ENCODE data around the gene SMPD3.

SMPD3 gene

DNA sequence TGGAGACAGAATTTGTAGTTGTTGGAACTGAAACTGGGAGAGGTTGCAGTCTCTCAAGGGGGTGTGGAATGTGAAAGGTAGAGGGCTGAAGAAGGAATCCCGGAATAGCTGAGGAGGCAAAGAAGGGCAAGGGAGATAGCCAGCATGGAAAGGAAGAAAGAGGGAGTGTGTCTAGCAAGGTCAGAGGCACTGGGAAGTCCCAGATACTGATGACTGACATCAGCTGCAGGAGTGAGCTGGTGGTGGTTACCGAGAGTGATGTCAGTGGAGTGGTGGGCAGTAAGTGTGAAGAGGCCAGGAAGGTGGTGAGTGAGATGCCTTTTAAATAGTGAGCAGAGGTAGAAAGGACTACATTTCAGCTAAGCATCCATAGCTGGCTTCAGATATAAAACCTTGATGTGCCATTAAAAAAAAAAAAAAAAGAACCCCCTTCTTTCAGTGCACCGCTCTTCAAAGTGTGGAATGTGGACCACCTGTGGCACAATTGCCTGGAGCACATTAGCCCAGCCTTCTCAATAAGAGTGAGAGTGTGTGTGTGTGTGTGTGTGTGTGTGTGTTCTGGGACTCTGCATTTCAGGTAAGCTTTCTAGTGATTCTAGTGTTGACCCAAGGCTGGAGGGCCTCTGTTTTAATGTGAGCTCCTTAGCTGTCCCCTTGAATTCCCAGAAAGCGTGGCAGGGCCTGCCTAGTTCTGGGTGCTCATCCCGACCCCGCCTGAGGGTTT lies 129.0 kb downstream of the SMPD3 start:
- DNase-seq: peak; percentile 71

DNA sequence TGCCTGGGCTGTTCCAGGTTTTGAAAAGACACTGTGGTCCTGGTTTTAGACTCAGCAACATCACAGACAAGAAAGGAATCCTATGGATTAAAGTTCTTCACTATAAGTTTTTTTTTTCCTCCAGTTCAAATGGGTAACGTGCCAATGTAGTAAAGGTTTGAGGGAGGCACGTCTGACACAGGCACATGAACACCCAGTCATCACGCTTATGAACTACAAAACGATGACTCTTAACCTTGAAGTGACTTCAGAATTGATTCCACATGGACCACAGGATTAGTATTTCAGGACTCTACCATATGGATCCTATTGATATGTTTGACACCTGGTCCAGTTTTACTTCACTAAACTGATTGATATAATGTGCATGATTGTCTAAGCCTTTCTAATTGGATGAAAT lies 135.2 kb downstream of the SMPD3 start:
- DNase-seq: no peak

DNA sequence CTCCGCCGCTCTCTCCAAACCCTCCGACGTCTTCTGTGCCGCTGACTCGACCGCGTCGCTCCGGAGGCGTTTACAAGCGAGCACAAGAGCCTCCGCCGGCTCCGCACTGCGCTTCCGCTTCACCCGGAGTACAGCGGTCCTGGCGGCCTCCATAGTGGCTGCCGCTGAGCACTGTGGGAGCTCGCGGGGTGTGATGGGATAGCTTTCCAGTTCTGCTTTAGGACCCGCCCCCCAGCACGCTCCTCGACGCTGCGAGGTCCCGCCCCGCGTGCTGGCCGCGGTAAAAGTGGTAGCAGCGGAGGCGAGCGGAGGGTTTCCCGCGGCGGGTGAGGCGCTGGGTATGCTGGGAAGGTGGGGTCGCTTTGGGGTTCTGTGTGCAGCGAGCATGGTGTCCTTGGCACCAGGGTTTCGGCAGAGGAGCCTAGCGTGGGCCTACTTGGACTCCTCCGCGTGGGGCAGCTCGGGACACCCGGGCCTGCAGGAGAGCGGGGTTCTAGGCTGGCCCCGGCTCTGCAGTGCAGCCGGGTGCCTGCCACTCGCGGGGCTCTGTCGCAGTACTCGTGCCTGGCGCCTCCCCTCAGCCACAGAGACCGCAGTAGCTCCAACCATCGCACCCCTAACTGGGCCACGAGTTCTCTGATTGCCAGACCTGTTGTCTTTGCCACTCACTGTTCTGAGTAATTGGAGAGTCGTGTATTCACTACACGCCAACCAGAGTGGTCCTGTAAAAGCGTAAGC lies 137.4 kb downstream of the SMPD3 start, which contains the start of the genes PRMT7 and SLC7A6OS:
Gene PRMT7, plus strand, starts transcription at position 246 of the 738 bp plus-strand sequence. CDS start 4,961 bp downstream, outside the sequence.
Gene SLC7A6OS, minus strand, starts transcription at position 173 of the 738 bp plus-strand sequence. Its CDS starts 20 bp downstream, at position 153.
- peak; percentile 96 for DNase-seq

DNA sequence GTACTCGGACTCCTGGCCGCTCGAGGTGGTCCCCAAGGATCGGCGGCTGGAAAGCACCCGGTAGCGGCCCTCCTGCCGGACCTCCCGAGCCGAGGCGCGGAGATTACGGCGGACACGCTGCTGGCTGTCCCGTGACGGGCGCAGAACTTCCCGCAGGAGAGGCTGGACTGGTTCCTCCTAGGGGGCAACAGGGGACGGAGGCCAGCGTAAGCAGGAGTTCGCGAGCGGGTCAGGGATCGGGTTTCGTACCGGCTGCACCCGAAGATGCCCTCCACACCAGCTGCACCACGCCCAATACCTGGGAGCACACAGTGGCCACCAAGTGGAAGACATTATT lies 137.9 kb downstream of the SMPD3 start:
- DNase-seq: no peak

DNA sequence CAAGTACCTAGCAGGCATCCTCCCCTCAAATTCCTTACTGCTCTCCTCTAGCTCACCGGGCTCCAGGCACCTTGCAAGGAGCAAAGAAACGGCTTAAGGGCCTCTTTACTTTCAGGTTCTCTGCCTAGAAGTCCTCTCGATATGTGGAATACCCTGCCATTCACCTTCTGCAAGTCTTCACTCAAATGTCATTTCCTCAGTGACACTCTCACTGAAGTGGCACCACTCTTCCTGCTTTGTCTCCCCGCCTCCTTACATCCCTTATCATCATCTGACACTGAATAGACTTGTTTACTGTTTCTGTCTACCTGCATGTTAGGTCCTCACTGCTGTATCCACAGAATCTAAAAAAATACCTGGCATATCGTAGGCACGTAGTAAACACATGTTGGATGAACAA lies 138.5 kb downstream of the SMPD3 start:
- DNase-seq: no peak
